HepG2 (cell line): ENCODE measurements around the gene WDR54. TPM values are rescaled to one million over a fixed set of nuclear protein-coding genes. Genes with fewer than 3 reads are reported as not detected.
A peak's percentile ranks its signal among the peaks of the same experiment; 100 is the strongest.

Source experiments
- DNMT1 ChIP-seq: sonication (generic); formaldehyde crosslinking; IDR thresholded peaks from 2 replicates; pipeline ENCODE4 v1.5.1; 2020; ENCODE audit warnings: mild to moderate bottlenecking, missing genetic modification reagents
- EEA1 ChIP-seq: sonication (generic); formaldehyde crosslinking; IDR thresholded peaks from 2 replicates; pipeline ENCODE4 v1.5.1; 2020; ENCODE audit warnings: mild to moderate bottlenecking, missing genetic modification reagents, borderline replicate concordance
- GATAD1 ChIP-seq: IDR thresholded peaks from 2 replicates; pipeline ENCODE4 v1.6.1; 2016; ENCODE audit warnings: missing genetic modification reagents, missing compliant biosample characterization
- HNRNPUL1 ChIP-seq: fragments of 200-400 bp; formaldehyde crosslinking; IDR thresholded peaks from 2 replicates; pipeline ENCODE4 v1.6.1; 2017; ENCODE audit warnings: low read depth, mild to moderate bottlenecking, low read length, moderate library complexity
- NRL ChIP-seq: sonication (generic); formaldehyde crosslinking; IDR thresholded peaks from 2 replicates; pipeline ENCODE4 v1.5.0; 2020; ENCODE audit warnings: missing genetic modification reagents, mild to moderate bottlenecking, moderate library complexity, borderline replicate concordance
- PHB2 ChIP-seq: fragments of 450-650 bp; IDR thresholded peaks from 2 replicates; pipeline ENCODE4 v1.6.1; 2018; ENCODE audit not compliant: partially characterized antibody
- SNAPC5 ChIP-seq: sonication (generic); formaldehyde crosslinking; IDR thresholded peaks from 2 replicates; pipeline ENCODE4 v1.8.1; 2023; ENCODE audit warnings: mild to moderate bottlenecking, missing genetic modification reagents, borderline replicate concordance
- SP5 ChIP-seq: IDR thresholded peaks from 2 replicates; pipeline ENCODE4 v1.6.1; 2016; ENCODE audit warnings: low read depth, borderline replicate concordance
- SPEN ChIP-seq: sonication (generic); formaldehyde crosslinking; IDR thresholded peaks from 2 replicates; pipeline ENCODE4 v1.5.1; 2020; ENCODE audit warnings: low read depth, mild to moderate bottlenecking, missing genetic modification reagents
- TIGD3 ChIP-seq: sonication (generic); formaldehyde crosslinking; IDR thresholded peaks from 2 replicates; pipeline ENCODE4 v1.5.1; 2020; ENCODE audit warnings: mild to moderate bottlenecking, missing genetic modification reagents, borderline replicate concordance
- TOE1 ChIP-seq: sonication (generic); formaldehyde crosslinking; IDR thresholded peaks from 2 replicates; pipeline ENCODE4 v1.4.0; 2020; ENCODE audit warnings: mild to moderate bottlenecking, missing genetic modification reagents
- ZBTB7B ChIP-seq: sonication (generic); formaldehyde crosslinking; IDR thresholded peaks from 2 replicates; pipeline ENCODE4 v1.4.0; 2020; ENCODE audit warnings: missing genetic modification reagents
- ZNF205 ChIP-seq: IDR thresholded peaks from 2 replicates; pipeline ENCODE4 v1.6.1; 2018; ENCODE audit warnings: missing biosample characterization, missing genetic modification reagents
- ZNF646 ChIP-seq: sonication (generic); formaldehyde crosslinking; IDR thresholded peaks from 2 replicates; pipeline ENCODE4 v1.9.0; 2021; ENCODE audit warnings: mild to moderate bottlenecking, missing genetic modification reagents
- ZSCAN29 ChIP-seq: sonication (generic); formaldehyde crosslinking; conservative IDR thresholded peaks from 2 replicates; pipeline ENCODE4 v1.4.0; 2020; ENCODE audit warnings: mild to moderate bottlenecking, missing genetic modification reagents
- polyA plus RNA-seq, 8 experiments: library from polyadenylated mRNA; depleted of rRNA in 3 of 8; stranded (reverse) in 7 of 8; unstranded in 1 of 8; fragments of >200 nt; fragmentation: Illumina TruSeq in 4 of 8; extraction: Trizol in 4 of 8; gene quantifications; 2 replicates each; pipeline versions ENCODE4 v1.2.1 to v1.2.3, GENCODE V29; 2011 to 2016; ENCODE audit warnings: low read depth in 4 of 8, missing spikeins in 1 of 8, mixed read lengths in 1 of 8; ENCODE audit not compliant: insufficient read depth in 1 of 8
- total RNA-seq, 5 experiments: library from RNA; depleted of rRNA; stranded (reverse); fragments of >200 nt; fragmentation: Illumina TruSeq; extraction: Trizol; gene quantifications; 2 replicates each; pipeline ENCODE4 v1.2.3, GENCODE V29; 2016; ENCODE audit warnings: low read depth in 1 of 5
- TF ChIP-seq, protein P1 (sequence below): sonication (generic); formaldehyde crosslinking; IDR thresholded peaks from 2 replicates; pipeline ENCODE4 v1.5.0; 2020; ENCODE audit warnings: missing genetic modification reagents, mild to moderate bottlenecking, borderline replicate concordance
- TF ChIP-seq, protein P2 (sequence below): sonication (generic); formaldehyde crosslinking; IDR thresholded peaks from 2 replicates; pipeline ENCODE4 v1.4.0; 2020; ENCODE audit warnings: missing genetic modification reagents

WDR54 gene
- total and polyA plus RNA-seq, 2 of the 13 experiments (the other 11 are each of a cell fraction or from before 2014, with no cell fraction given), result 2.0 to 17.3 TPM

GRCh38 chr2:74447230-74447999 is 25.9 kb downstream of the WDR54 start (continued):
- no peak; the same call in 1 of the 2 replicates for TF ChIP-seq TIGD3 (CRISPR knock-in tag)
- no peak for TF ChIP-seq PHB2
- no peak for TF ChIP-seq ZSCAN29 (CRISPR knock-in tag)
- TF ChIP-seq ZNF646 (CRISPR knock-in tag), result 0 out of 2 replicates have a peak, but pooled peaks have one; percentile 25
- TF ChIP-seq SPEN (CRISPR knock-in tag), result peak; percentile 21; the same call in 1 of the 2 replicates
- 0 out of 2 replicates have a peak, but pooled peaks have one; percentile 23 for TF ChIP-seq DNMT1 (CRISPR knock-in tag)
- TF ChIP-seq TOE1 (CRISPR knock-in tag), result 0 out of 2 replicates have a peak, but pooled peaks have one; percentile 60
- TF ChIP-seq ZBTB7B, result peak; percentile 54; the same call in 1 of the 2 replicates
- no peak for TF ChIP-seq SNAPC5
- TF ChIP-seq HNRNPUL1, result peak; percentile 86
- TF ChIP-seq SP5 (CRISPR knock-in tag), result 0 out of 2 replicates have a peak, but pooled peaks have one; percentile 16
- TF ChIP-seq, protein P1, sequence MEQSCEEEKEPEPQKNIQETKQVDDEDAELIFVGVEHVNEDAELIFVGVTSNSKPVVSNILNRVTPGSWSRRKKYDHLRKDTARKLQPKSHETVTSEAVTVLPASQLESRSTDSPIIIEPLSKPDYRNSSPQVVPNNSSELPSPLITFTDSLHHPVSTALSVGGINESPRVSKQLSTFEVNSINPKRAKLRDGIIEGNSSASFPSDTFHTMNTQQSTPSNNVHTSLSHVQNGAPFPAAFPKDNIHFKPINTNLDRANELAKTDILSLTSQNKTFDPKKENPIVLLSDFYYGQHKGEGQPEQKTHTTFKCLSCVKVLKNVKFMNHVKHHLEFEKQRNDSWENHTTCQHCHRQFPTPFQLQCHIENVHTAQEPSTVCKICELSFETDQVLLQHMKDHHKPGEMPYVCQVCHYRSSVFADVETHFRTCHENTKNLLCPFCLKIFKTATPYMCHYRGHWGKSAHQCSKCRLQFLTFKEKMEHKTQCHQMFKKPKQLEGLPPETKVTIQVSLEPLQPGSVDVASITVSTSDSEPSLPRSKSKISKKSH (CRISPR knock-in tag), result no peak
- peak; percentile 21; the same call in 1 of the 2 replicates for TF ChIP-seq GATAD1 (CRISPR knock-in tag)
- TF ChIP-seq NRL (CRISPR knock-in tag), result no peak
- TF ChIP-seq, protein P2, sequence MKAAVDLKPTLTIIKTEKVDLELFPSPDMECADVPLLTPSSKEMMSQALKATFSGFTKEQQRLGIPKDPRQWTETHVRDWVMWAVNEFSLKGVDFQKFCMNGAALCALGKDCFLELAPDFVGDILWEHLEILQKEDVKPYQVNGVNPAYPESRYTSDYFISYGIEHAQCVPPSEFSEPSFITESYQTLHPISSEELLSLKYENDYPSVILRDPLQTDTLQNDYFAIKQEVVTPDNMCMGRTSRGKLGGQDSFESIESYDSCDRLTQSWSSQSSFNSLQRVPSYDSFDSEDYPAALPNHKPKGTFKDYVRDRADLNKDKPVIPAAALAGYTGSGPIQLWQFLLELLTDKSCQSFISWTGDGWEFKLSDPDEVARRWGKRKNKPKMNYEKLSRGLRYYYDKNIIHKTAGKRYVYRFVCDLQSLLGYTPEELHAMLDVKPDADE (CRISPR knock-in tag), result no peak
- no peak for TF ChIP-seq ZNF205 (CRISPR knock-in tag)
- TF ChIP-seq EEA1, result no peak
